Neural progenitor cell (in vitro differentiated cells): ENCODE measurements around the gene CTNNBIP1. TPM values are rescaled to one million over a fixed set of nuclear protein-coding genes. Genes with fewer than 3 reads are reported as not detected.
A peak's percentile ranks its signal among the peaks of the same experiment; 100 is the strongest.

Experiments used
- DNase-seq: peaks from one replicate; pipeline ENCODE4 v3.0.0-alpha.2; 2016; ENCODE audit warnings: low spot score
- H2AFZ ChIP-seq: fragments of 200-600 bp; sonication (generic); replicated peaks from 2 replicates; pipeline ENCODE4 v1.6.1; 2016; ENCODE audit warnings: antibody characterized with exemption
- H3F3A ChIP-seq: fragments of 200-600 bp; sonication (generic); 2 replicates; pipeline ENCODE4 v1.6.1; 2016; ENCODE audit warnings: antibody characterized with exemption, low read depth
- H3K27ac ChIP-seq: fragments of 200-600 bp; sonication (generic); 2 replicates; pipeline ENCODE4 v1.5.1; 2016; ENCODE audit warnings: mild to moderate bottlenecking
- H3K27me3 ChIP-seq: fragments of 200-600 bp; sonication (generic); 2 replicates; pipeline ENCODE4 v1.6.1; 2016; ENCODE audit warnings: mild to moderate bottlenecking, moderate library complexity
- H3K36me3 ChIP-seq: fragments of 200-600 bp; sonication (generic); 2 replicates; pipeline ENCODE4 v1.5.1; 2016
- H3K4me1 ChIP-seq: fragments of 200-600 bp; sonication (generic); 2 replicates; pipeline ENCODE4 v1.6.1; 2016; ENCODE audit warnings: mixed run types
- H3K4me2 ChIP-seq: fragments of 200-600 bp; sonication (generic); 2 replicates; pipeline ENCODE4 v1.6.1; 2016
- H3K4me3 ChIP-seq: fragments of 200-600 bp; sonication (generic); 2 replicates; pipeline ENCODE4 v1.5.1; 2016
- H3K79me2 ChIP-seq: fragments of 200-600 bp; sonication (generic); 2 replicates; pipeline ENCODE4 v1.6.1; 2016; ENCODE audit warnings: low read depth
- H3K9ac ChIP-seq: fragments of 200-600 bp; sonication (generic); 2 replicates; pipeline ENCODE4 v1.6.1; 2016
- H3K9me3 ChIP-seq: fragments of 200-600 bp; sonication (generic); 2 replicates; pipeline ENCODE4 v1.5.1; 2016; ENCODE audit warnings: low read depth
- H4K20me1 ChIP-seq: fragments of 200-600 bp; sonication (generic); 2 replicates; pipeline ENCODE4 v1.6.1; 2016; ENCODE audit warnings: low read depth
- H3K27ac Mint-ChIP-seq: 3 replicates; pipeline ENCODE4 v1.8.0; 2021; ENCODE audit warnings: mixed read lengths
- H3K27me3 Mint-ChIP-seq: 2 replicates; pipeline ENCODE4 v1.8.0; 2022; ENCODE audit warnings: low read depth, mild to moderate bottlenecking, inconsistent platforms, moderate library complexity, mixed read lengths; ENCODE audit not compliant: insufficient read depth
- H3K36me3 Mint-ChIP-seq: 3 replicates; pipeline ENCODE4 v1.8.0; 2021; ENCODE audit warnings: mixed read lengths
- H3K4me1 Mint-ChIP-seq: 3 replicates; pipeline ENCODE4 v1.8.0; 2021; ENCODE audit warnings: mixed read lengths
- H3K4me3 Mint-ChIP-seq: 3 replicates; pipeline ENCODE4 v1.8.0; 2021; ENCODE audit warnings: mild to moderate bottlenecking, moderate library complexity, mixed read lengths
- H3K9me3 Mint-ChIP-seq: 3 replicates; pipeline ENCODE4 v1.8.0; 2020; ENCODE audit warnings: mixed read lengths
- EZH2 ChIP-seq: fragments of 200-600 bp; sonication (generic); IDR thresholded peaks from 2 replicates; pipeline ENCODE4 v1.6.1; 2017; ENCODE audit warnings: antibody characterized with exemption, mild to moderate bottlenecking, moderate library complexity
- EZH2phosphoT487 ChIP-seq: fragments of 200-600 bp; sonication (generic); IDR thresholded peaks from 2 replicates; pipeline ENCODE4 v1.6.1; 2017; ENCODE audit warnings: antibody characterized with exemption
- total RNA-seq: library from RNA; depleted of rRNA; stranded (reverse); fragments of >200 nt; gene quantifications from 2 replicates; pipeline ENCODE4 v1.2.3, GENCODE V29; 2015; ENCODE audit warnings: low replicate concordance
- TF ChIP-seq, protein P1 (sequence below): fragments of 200-600 bp; sonication (generic); IDR thresholded peaks from 2 replicates; pipeline ENCODE4 v1.5.1; 2017; ENCODE audit warnings: antibody characterized with exemption, mild to moderate bottlenecking

CTNNBIP1 gene, protein sequence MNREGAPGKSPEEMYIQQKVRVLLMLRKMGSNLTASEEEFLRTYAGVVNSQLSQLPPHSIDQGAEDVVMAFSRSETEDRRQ
- 68.8 and 96.0 TPM in 2 replicates for total RNA-seq

DNA sequence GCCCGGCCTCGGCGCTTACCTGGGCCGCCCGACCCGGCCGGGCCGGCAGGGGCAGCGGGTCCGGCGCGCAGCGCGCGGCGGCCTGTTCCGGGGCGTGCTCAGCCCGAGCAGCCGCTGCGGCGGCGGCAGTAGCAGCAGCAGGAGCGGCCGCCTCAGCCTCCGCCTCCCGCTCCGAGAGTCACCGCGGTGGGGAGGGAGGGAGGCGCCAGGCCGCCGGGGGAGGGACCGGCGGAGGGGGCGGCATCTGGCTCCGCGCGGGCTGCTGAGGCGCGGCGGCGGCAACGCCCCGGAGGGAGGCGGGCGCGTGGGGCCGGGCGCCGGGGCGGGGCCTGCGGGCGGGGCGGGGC is at the start of gene CTNNBIP1:
Gene CTNNBIP1, minus strand, starts transcription at position 194 of the 347 bp plus-strand sequence. CDS start 38,205 bp downstream, outside the sequence.
- TF ChIP-seq, protein P1, sequence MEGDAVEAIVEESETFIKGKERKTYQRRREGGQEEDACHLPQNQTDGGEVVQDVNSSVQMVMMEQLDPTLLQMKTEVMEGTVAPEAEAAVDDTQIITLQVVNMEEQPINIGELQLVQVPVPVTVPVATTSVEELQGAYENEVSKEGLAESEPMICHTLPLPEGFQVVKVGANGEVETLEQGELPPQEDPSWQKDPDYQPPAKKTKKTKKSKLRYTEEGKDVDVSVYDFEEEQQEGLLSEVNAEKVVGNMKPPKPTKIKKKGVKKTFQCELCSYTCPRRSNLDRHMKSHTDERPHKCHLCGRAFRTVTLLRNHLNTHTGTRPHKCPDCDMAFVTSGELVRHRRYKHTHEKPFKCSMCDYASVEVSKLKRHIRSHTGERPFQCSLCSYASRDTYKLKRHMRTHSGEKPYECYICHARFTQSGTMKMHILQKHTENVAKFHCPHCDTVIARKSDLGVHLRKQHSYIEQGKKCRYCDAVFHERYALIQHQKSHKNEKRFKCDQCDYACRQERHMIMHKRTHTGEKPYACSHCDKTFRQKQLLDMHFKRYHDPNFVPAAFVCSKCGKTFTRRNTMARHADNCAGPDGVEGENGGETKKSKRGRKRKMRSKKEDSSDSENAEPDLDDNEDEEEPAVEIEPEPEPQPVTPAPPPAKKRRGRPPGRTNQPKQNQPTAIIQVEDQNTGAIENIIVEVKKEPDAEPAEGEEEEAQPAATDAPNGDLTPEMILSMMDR = no peak
- TF ChIP-seq EZH2phosphoT487 (no peak), EZH2 (no peak)
- H3K4me2 ChIP-seq = peak within 1 kb of the TSS; percentile 99
- no peaks in the 10 kb centered on the region for H3K36me3 ChIP-seq
- peak within 1 kb of the TSS; percentile 97 for H3K4me3 ChIP-seq
- H3F3A ChIP-seq = peaks cover 21% of the 10 kb centered on the region
- Mint-ChIP-seq H3K4me3 (peak within 1 kb of the TSS; percentile 92), H3K27ac (peak within 1 kb of the TSS; percentile 96), H3K36me3 (peaks cover 7% of the 10 kb centered on the region), H3K4me1 (peaks cover 40% of the 10 kb centered on the region), H3K27me3 (peaks cover 4% of the 10 kb centered on the region), H3K9me3 (no peaks in the 10 kb centered on the region)
- H3K27me3 ChIP-seq = no peaks in the 10 kb centered on the region
- H3K9ac ChIP-seq = peak within 1 kb of the TSS; percentile 57
- H3K27ac ChIP-seq = peak within 1 kb of the TSS; percentile 49
- H4K20me1 ChIP-seq = peaks cover 9% of the 10 kb centered on the region
- no peaks in the 10 kb centered on the region for H3K9me3 ChIP-seq
- DNase-seq = no peak
- peaks cover 42% of the 10 kb centered on the region for H3K79me2 ChIP-seq
- H3K4me1 ChIP-seq = peaks cover 14% of the 10 kb centered on the region
- peak within 1 kb of the TSS; percentile 53 for H2AFZ ChIP-seq

DNA sequence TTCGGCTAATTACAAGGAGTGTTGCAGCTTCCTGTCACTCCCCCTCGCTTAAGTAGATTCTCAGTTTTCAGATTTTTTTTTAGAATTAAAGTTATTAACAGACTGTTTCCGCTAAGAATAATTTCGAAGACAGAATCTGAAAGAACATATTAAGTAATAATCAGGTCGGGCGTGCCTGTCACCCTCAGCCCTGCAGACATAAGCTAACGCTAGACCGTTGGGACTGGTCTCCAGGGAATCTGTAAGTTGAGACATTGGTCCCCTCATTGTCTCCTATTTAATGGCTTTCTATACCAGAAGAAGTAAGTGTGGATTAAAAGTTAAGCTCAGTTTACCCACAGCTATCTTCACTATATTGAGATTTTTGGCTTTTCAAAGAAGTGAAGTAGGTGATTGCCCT is 47.7 kb upstream of the CTNNBIP1 start:
- H3K9me3 Mint-ChIP-seq = no peaks in the 10 kb centered on the region
- Histone ChIP-seq H4K20me1 (peaks cover 2% of the 10 kb centered on the region), H3K4me2 (no peak overlapping the region), H3K36me3 (no peaks in the 10 kb centered on the region), H3K4me1 (peaks cover 7% of the 10 kb centered on the region), H3F3A (peaks cover 11% of the 10 kb centered on the region), H2AFZ (no peak overlapping the region), H3K27ac (no peak overlapping the region), H3K9me3 (no peaks in the 10 kb centered on the region), H3K4me3 (no peak overlapping the region), H3K9ac (no peak overlapping the region), H3K27me3 (no peaks in the 10 kb centered on the region), H3K79me2 (no peaks in the 10 kb centered on the region)
- H3K4me1 Mint-ChIP-seq = peaks cover 9% of the 10 kb centered on the region
- H3K36me3 Mint-ChIP-seq = no peaks in the 10 kb centered on the region
- H3K27ac Mint-ChIP-seq = no peak overlapping the region
- no peak for DNase-seq
- H3K4me3 Mint-ChIP-seq = no peak overlapping the region
- H3K27me3 Mint-ChIP-seq = peaks cover 2% of the 10 kb centered on the region
- TF ChIP-seq EZH2 (no peak), EZH2phosphoT487 (no peak)
- TF ChIP-seq, protein P1 = no peak

DNA sequence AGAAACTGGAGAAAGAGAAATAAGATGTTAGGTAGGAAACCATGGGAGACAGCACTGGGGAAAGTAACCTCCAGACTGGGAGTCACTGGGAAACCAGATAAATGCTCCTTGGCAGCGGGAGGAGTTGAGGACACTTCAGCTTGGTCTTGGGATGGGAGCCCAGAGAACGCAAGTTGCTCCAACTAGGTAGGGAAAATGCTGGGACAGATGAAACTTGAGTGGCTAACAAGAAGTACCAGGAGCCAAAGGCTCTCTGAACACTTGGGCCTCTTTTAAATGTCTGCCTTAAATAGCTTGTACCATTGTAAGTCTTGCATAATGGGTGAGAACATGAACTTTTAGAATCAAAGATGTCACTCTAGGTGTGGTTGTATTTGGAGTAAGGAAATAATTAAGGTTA is 36.2 kb upstream of the CTNNBIP1 start:
- H3K9ac ChIP-seq = no peak overlapping the region
- no peak overlapping the region for H3K4me3 Mint-ChIP-seq
- H3K27ac ChIP-seq = no peak overlapping the region
- no peak overlapping the region for H3K4me2 ChIP-seq
- no peak overlapping the region for H3K4me3 ChIP-seq
- H3F3A ChIP-seq = peaks cover 35% of the 10 kb centered on the region
- peaks cover 5% of the 10 kb centered on the region for H3K27me3 Mint-ChIP-seq
- H3K27ac Mint-ChIP-seq = no peak overlapping the region
- H3K36me3 Mint-ChIP-seq = peaks cover 3% of the 10 kb centered on the region
- no peaks in the 10 kb centered on the region for H3K27me3 ChIP-seq
- H2AFZ ChIP-seq = no peak overlapping the region
- H3K79me2 ChIP-seq = peaks cover 23% of the 10 kb centered on the region
- H3K4me1 Mint-ChIP-seq = peaks cover 16% of the 10 kb centered on the region
- TF ChIP-seq EZH2phosphoT487 (no peak), EZH2 (no peak)
- TF ChIP-seq, protein P1 = no peak
- no peak for DNase-seq
- no peaks in the 10 kb centered on the region for H4K20me1 ChIP-seq
- H3K9me3 ChIP-seq = no peaks in the 10 kb centered on the region
- no peaks in the 10 kb centered on the region for H3K4me1 ChIP-seq
- no peaks in the 10 kb centered on the region for H3K9me3 Mint-ChIP-seq
- no peaks in the 10 kb centered on the region for H3K36me3 ChIP-seq
